Limb (tissue), 2 donors: Measurements from ENCODE around the gene FAM111B.

Experiments
- DNase-seq, 2 donors: peaks; one replicate each; pipeline ENCODE4 v3.0.0-alpha.2; 2016; ENCODE audit errors: extremely low spot score in 2 of 2

Gene FAM111B

GRCh38 chr11:59154610-59155009, 47.6 kb downstream of the FAM111B start:
- no peak for DNase-seq

- no peak for DNase-seq
Measured at GRCh38 chr11:59157433-59157832, 50.4 kb downstream of the FAM111B start.

- peak; percentile 62 to 86 for DNase-seq
Measured at GRCh38 chr11:59158206-59159068, 51.4 kb downstream of the FAM111B start.

- no peak for DNase-seq
Measured at GRCh38 chr11:59164028-59164427, 57.0 kb downstream of the FAM111B start.

GRCh38 chr11:59171508-59172322, 64.7 kb downstream of the FAM111B start, which contains the start of gene DTX4:
Gene DTX4 (plus strand): TSS chr11:59172132. CDS start chr11:59172596, 464 bp downstream.
- DNase-seq = peak; percentile 92 to 96

GRCh38 chr11:59172345-59173079, 65.5 kb downstream of the FAM111B start:
- DNase-seq = peak in 1 of 2 donors; percentile 59

GRCh38 chr11:59173080-59173963, 66.3 kb downstream of the FAM111B start:
- peak in 1 of 2 donors; percentile 75 for DNase-seq

GRCh38 chr11:59173964-59174663, 67.1 kb downstream of the FAM111B start:
- DNase-seq = no peak

GRCh38 chr11:59174664-59175033, 67.6 kb downstream of the FAM111B start:
- no peak for DNase-seq

GRCh38 chr11:59175091-59175501, 68.1 kb downstream of the FAM111B start:
- no peak for DNase-seq

- DNase-seq = no peak
Measured at GRCh38 chr11:59176330-59176729, 69.3 kb downstream of the FAM111B start.
